ENCODE data around the gene PRKRIP1.
"Not testable (repeated sequence)": the region's sequence is repeated elsewhere in the genome, so short reads cannot be mapped to it uniquely, and the experiment has no call there.

The PRKRIP1 gene

GRCh38 chr7:102395873-102396709 is at the start of gene PRKRIP1:
PRKRIP1 (plus strand) TSS chr7:102396363; CDS start chr7:102396412, 49 bp downstream.
- H3K4me3 ChIP-seq (ENCODE audit: low read depth, low read length), result peak within 1 kb of the TSS; percentile 100
- DNase-seq (ENCODE audit: low read depth), result peak; percentile 93
- no peak for TF ChIP-seq CTCF (IDR thresholded peaks at IDR 0.05; ENCODE audit: low read depth, low read length)
- TF ChIP-seq POLR2A (IDR thresholded peaks at IDR 0.05; ENCODE audit: extremely low read depth, insufficient read length), result peak; percentile 68
- TF ChIP-seq MYC (IDR thresholded peaks at IDR 0.05; ENCODE audit: low read depth, low read length), result peak; percentile 87
- peak; percentile 71 for TF ChIP-seq MAX (IDR thresholded peaks at IDR 0.05; ENCODE audit: low read depth, low read length)

GRCh38 chr7:102346983-102347382 is 49.2 kb upstream of the PRKRIP1 start:
- H3K4me3 ChIP-seq (ENCODE audit: low read depth, low read length); DNase-seq (ENCODE audit: low read depth): not testable (repeated sequence)

- DNase-seq (ENCODE audit: low read depth); H3K4me3 ChIP-seq (ENCODE audit: low read depth, low read length): not testable (repeated sequence)
These were observed 39.8 kb upstream of the PRKRIP1 start, which contains the start of gene SPDYE6 for GRCh38 chr7:102356344-102356743. SPDYE6 (minus strand) TSS chr7:102356444; CDS start chr7:102356023, 421 bp downstream.

GRCh38 chr7:102363549-102364393 is 32.4 kb upstream of the PRKRIP1 start:
- peak; percentile 100 for DNase-seq (ENCODE audit: low read depth)
- peak overlapping the region; percentile 69 for H3K4me3 ChIP-seq (ENCODE audit: low read depth, low read length)
- peak; percentile 43; the same call in 1 of the 2 replicates for TF ChIP-seq MYC (IDR thresholded peaks at IDR 0.05; ENCODE audit: low read depth, low read length)
- TF ChIP-seq CTCF (IDR thresholded peaks at IDR 0.05; ENCODE audit: low read depth, low read length), result peak; percentile 2
- peak; percentile 78 for TF ChIP-seq MAX (IDR thresholded peaks at IDR 0.05; ENCODE audit: low read depth, low read length)
- peak; percentile 71 for TF ChIP-seq POLR2A (IDR thresholded peaks at IDR 0.05; ENCODE audit: extremely low read depth, insufficient read length)

- H3K4me3 ChIP-seq (ENCODE audit: low read depth, low read length), result peak overlapping the region; percentile 69
- DNase-seq (ENCODE audit: low read depth), result peak; percentile 44
These were observed 31.7 kb upstream of the PRKRIP1 start for GRCh38 chr7:102364394-102364886.

GRCh38 chr7:102365390-102365789 is 30.8 kb upstream of the PRKRIP1 start:
- H3K4me3 ChIP-seq (ENCODE audit: low read depth, low read length); DNase-seq (ENCODE audit: low read depth): not testable (repeated sequence)

GRCh38 chr7:102370038-102370437 is 26.1 kb upstream of the PRKRIP1 start:
- not testable (repeated sequence) for H3K4me3 ChIP-seq (ENCODE audit: low read depth, low read length); DNase-seq (ENCODE audit: low read depth)

GRCh38 chr7:102372796-102373195 is 23.4 kb upstream of the PRKRIP1 start:
- H3K4me3 ChIP-seq (ENCODE audit: low read depth, low read length); DNase-seq (ENCODE audit: low read depth): not testable (repeated sequence)

GRCh38 chr7:102376964-102377466 is 19.1 kb upstream of the PRKRIP1 start:
- no peak overlapping the region for H3K4me3 ChIP-seq (ENCODE audit: low read depth, low read length)
- DNase-seq (ENCODE audit: low read depth), result no peak
- TF ChIP-seq MAX (IDR thresholded peaks at IDR 0.05; ENCODE audit: low read depth, low read length) (no peak), CTCF (IDR thresholded peaks at IDR 0.05; ENCODE audit: low read depth, low read length) (no peak), MYC (IDR thresholded peaks at IDR 0.05; ENCODE audit: low read depth, low read length) (no peak), POLR2A (IDR thresholded peaks at IDR 0.05; ENCODE audit: extremely low read depth, insufficient read length) (no peak)

GRCh38 chr7:102380837-102381236 is 15.3 kb upstream of the PRKRIP1 start:
- DNase-seq (ENCODE audit: low read depth); H3K4me3 ChIP-seq (ENCODE audit: low read depth, low read length): not testable (repeated sequence)

GRCh38 chr7:102381696-102382425 is 14.3 kb upstream of the PRKRIP1 start:
- H3K4me3 ChIP-seq (ENCODE audit: low read depth, low read length); DNase-seq (ENCODE audit: low read depth): not testable (repeated sequence)

Measured in NB4 (cell line).